H1 (cell line): ENCODE measurements around the gene EGF.

Source experiments
- POLR2A ChIP-seq, 2 experiments: IDR thresholded peaks; 1 replicate in 1 of 2; 2 replicates in 1 of 2; pipeline ENCODE4 v1.6.1; 2011; ENCODE audit warnings: low read depth in 2 of 2, low read length in 2 of 2, mild to moderate bottlenecking in 2 of 2; ENCODE audit errors: control extremely low read depth in 1 of 2
- SUZ12 ChIP-seq: fragments of 200-600 bp; sonication (generic); IDR thresholded peaks from 2 replicates; pipeline ENCODE4 v1.6.1; 2012; ENCODE audit warnings: mild to moderate bottlenecking, inconsistent platforms, low read length, moderate library complexity, mixed read lengths
- TF ChIP-seq, protein P1 (sequence below), 3 experiments: IDR thresholded peaks; 1 replicate in 2 of 3; 2 replicates in 1 of 3; pipeline versions ENCODE4 v1.5.1 to v1.6.1; 2011; ENCODE audit warnings: low read length in 3 of 3, mild to moderate bottlenecking in 3 of 3, inconsistent platforms in 2 of 3, low read depth in 1 of 3, moderate library complexity in 1 of 3; ENCODE audit not compliant: insufficient read depth in 1 of 3; ENCODE audit errors: control extremely low read depth in 1 of 3

DNA sequence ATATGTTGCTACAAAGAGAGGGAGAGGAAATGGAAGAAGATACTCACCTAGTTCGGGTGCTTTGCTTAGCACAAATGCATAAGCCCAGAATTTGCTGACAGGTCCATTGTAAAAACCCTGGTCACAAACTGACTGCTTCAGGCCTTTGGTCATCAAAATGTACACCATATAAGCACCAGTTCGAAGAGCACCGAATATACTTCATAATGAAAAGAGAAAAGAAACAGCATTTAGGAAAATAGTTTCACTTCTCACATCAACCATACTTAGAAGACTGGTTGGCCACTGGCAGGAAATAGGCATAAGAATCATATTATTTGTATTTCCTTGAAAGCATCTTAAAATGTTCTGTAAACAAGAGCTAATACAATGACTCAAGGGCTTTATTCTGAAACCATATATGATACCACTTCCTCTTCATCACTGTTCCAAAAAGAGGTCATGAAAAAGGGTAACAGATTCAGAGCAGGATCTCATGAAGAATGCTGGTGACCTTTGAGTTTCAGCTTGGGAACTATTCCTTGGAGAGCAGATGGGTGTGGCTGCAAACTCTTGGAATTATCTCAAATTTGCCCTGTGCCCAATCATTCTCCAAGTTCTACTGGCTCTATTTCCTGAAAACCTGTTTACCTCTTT is 147.0 kb downstream of the EGF start:
- TF ChIP-seq, protein P1, sequence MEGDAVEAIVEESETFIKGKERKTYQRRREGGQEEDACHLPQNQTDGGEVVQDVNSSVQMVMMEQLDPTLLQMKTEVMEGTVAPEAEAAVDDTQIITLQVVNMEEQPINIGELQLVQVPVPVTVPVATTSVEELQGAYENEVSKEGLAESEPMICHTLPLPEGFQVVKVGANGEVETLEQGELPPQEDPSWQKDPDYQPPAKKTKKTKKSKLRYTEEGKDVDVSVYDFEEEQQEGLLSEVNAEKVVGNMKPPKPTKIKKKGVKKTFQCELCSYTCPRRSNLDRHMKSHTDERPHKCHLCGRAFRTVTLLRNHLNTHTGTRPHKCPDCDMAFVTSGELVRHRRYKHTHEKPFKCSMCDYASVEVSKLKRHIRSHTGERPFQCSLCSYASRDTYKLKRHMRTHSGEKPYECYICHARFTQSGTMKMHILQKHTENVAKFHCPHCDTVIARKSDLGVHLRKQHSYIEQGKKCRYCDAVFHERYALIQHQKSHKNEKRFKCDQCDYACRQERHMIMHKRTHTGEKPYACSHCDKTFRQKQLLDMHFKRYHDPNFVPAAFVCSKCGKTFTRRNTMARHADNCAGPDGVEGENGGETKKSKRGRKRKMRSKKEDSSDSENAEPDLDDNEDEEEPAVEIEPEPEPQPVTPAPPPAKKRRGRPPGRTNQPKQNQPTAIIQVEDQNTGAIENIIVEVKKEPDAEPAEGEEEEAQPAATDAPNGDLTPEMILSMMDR (IDR thresholded peaks at IDR 0.05; ENCODE audit: control extremely low read depth in 1 of 3, insufficient read depth in 1 of 3, low read depth in 1 of 3, low read length in 3 of 3), result no peak
- no peak for TF ChIP-seq POLR2A (IDR thresholded peaks at IDR 0.05; ENCODE audit: control extremely low read depth in 1 of 2, low read depth in 2 of 2, low read length in 2 of 2)
- no peak for TF ChIP-seq SUZ12
